Astrocyte (in vitro differentiated cells and primary cell): ENCODE results near the gene ANKS1A.

Experiments used
- CTCF ChIP-seq: IDR thresholded peaks from 2 replicates; pipeline ENCODE4 v1.5.1; 2011; ENCODE audit warnings: low read depth, mild to moderate bottlenecking, inconsistent platforms, low read length, moderate library complexity; ENCODE audit not compliant: insufficient read depth
- EZH2 ChIP-seq: IDR thresholded peaks from 2 replicates; pipeline ENCODE4 v1.6.1; 2012; ENCODE audit warnings: mild to moderate bottlenecking, low read length, inconsistent platforms; ENCODE audit not compliant: insufficient read depth

GRCh38 chr6:35136185-35136584 is 247.1 kb downstream of the ANKS1A start:
- TF ChIP-seq EZH2 (no peak), CTCF (no peak)
